Fibroblast of upper back skin (primary cell): ENCODE results near the gene TBX4.
"Not testable (repeated sequence)": the region's sequence is repeated elsewhere in the genome, so short reads cannot be mapped to it uniquely, and the experiment has no call there.

ENCODE experiments used
- DNase-seq: peaks from one replicate; pipeline ENCODE4 v3.0.0-alpha.2; 2013

The TBX4 gene

GRCh38 chr17:61413661-61414126, 38.5 kb upstream of the TBX4 start:
- no peak for DNase-seq

GRCh38 chr17:61414141-61414935, 37.9 kb upstream of the TBX4 start:
- no peak for DNase-seq

- no peak for DNase-seq
Measured at GRCh38 chr17:61414936-61415251, 37.3 kb upstream of the TBX4 start.

- DNase-seq, result no peak
Measured at GRCh38 chr17:61415374-61416210, 36.6 kb upstream of the TBX4 start.

DNA sequence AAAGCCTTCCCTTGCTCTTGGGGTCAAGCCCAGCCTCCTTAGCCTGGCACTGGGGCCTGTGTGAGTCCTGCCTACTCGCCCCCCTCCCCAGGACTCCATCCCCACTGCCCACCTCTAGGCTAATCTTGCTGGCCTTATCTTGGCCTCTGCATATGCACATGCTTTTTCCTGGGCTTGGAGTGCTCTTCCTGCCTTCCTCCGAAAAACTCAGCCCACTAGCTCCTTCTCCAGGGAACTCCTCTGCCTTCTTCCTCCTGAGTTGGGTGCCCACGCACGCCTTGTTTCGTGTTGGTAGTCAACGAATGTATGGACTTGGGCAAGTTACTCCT, 36.0 kb upstream of the TBX4 start:
- DNase-seq, result no peak

DNA sequence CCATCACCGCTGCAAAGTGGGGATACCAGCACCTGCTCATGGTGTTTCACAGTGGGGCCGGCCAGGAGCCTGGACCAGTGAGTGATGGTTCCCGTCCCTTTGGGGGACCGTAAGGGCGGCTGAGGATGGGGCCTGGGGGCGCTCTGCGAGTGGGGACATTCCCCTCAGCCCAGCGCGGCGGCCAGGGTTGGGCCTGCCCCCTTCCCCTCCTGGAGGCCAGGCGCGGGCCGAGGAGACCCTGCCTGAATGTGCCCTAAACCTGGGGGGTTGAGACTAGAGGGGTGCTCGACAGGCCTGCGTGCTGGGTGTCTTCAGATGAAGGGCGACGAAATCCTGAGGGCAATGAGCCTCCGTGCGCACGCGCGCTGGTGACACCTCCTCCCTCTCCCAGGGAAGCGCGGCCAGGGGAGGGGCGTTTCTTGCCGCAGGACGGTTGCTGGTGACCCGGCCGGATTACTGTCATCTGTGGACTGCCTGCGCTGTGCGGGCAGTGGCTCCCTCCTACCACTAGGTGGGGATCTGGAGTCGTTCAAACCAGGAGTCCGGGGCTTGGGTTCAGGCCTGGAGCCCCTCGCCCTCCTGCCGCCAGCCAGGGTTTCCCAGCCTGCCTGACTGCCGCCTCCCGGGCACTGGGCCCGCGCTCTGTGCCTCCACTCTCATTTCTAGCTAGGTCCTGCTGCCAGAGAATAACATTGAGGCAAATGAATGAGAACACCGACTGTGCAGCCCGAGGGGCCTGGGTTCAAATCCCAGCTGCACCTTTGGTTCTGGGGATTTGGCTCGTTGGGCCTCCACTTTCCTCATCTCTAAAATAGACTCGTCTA, 35.5 kb upstream of the TBX4 start:
- DNase-seq, result peak; percentile 81

- no peak for DNase-seq
Measured at GRCh38 chr17:61418449-61418848, 33.8 kb upstream of the TBX4 start.

DNA sequence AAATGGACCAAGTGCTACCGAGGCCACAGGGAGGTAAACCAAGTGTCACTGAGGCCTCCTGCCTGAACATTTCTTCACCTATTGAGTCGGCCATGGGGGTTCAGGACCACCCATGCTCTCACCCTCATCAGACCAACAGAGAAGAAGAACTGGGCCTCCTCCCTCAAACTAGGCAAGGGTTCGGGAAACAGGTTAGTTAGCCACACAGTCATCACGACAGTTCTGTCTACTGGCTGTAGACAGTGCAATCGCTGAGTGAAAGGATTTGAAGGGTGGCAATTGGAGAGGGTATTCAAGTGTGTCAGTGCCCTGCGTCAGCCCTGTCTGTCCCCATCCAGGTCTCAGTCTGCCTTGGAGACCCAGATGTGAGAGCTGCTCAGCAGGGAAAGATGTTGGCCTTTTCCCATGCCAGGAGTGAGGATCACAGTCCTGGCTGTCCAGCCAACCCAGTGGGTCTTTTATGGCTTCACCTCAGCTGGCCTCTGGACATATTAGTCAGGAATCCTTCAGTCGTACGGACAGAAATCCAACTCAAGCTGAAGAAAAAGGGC, 32.7 kb upstream of the TBX4 start:
- DNase-seq, result no peak

DNA sequence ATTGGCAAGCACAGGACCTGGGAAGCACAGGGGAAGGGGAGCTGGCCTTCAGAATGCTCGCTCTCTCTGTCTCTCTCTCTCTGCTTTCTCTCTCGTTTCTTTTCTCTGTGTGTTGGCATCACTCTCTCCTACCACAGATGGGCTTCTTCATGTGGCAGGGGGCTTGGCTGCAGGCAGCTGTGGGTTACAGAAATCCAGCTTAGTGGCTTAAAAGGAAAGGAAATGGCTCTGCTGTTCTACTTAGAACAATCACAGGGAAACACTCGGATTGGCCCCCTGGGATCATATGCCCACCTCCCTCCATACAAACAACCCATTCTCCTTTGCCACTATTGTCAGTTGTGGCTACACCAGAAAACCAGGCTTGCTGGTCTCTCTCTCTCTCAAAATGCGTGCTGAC, 32.2 kb upstream of the TBX4 start:
- DNase-seq, result no peak

DNA sequence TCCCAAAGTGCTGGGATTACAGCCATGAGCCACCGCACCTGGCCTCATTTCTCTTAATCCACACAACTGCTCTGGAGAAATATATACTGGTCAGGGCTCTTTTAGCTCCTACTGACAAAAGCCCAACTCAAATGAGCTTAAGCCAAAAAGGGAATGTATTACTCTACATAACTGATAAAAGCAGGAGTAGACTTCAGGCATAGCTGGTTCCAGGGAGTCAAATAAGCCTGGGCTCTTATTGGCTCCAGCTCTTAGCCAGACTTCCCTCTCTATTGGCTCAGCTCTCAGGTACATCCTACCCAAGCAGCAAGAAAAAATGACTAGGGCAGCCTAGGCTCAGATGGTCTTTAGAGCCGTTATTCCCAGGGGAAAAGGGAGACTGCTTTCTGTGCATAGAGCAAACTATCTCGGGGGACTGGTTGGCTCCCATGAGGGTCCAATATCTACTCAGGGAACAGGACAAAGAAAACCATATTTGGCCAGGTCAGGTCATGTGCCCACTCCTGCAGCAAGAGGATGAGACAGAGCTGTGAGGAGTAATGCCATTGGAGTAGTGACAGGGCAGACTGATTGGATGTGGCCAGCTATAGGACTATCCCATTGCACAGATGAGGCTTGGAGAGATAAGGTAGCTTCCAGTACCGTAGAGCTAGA, 31.4 kb upstream of the TBX4 start:
- no peak for DNase-seq

DNA sequence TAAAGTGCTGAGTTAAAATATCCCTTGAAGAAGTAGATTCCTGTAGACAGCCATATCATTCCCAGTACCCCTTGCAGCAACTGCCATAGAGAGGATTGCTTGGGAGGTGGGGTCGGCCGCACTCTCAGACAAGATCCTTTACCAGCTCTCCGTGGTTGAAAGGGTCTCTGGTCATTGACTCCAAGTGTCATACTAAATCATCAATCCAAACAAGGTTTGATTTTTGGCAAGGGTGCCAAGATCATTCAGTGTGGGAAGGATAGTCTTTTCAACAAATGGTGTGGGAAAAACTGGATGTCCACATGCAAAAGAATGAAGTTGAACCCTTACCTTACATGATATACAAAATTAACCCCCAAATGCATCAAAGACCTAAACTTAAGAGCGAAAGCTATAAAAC, 30.8 kb upstream of the TBX4 start:
- no peak for DNase-seq

DNA sequence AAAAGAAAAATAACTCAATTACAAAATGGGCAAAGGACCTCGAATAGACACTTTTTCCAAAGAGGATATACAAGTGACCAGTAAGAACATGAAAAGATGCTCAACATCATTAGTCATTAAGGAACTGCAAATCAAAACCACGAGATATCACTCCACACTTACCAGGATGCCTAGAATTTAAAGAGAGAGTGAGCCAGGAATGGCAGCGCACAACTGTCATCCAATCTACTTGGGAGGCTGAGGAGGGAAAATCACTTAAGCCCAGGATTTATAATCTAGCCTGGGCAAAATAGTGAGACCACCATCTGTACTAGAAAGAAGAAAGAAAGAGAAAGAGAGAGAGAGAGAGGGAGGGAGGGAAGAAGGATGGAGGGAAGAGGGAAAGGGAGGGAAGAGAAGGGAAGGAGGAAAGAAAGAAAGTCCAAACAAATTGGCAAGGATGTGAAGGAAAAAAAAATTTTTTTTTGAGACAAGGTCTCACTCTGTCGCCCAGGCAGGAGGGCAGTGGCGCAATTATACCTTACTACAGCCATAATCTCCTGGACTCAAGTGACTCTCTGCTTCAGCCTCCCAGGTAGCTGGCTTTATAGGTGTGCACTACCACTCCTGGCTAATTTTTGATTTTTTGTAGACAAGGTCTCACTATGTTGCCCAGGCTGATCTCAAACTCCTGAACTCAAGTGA, 30.0 kb upstream of the TBX4 start:
- DNase-seq, result no peak

DNA sequence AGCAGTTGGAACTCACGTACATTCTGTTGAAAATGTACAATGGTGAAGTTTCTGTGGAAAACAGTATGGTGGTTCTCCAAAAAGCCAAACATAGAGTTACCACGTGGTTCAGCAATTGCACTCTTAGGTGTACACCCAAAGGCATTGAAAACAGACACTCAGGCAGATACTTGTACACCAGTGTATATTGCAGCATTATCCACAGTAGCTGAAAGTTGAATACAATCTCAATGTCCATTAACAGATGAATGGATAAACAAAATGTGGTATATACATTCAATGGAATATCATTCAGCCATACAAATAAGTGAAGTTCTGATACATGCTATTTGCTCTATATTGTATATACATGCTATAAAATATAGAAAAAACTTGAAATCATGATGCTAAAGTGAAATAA, 29.4 kb upstream of the TBX4 start:
- no peak for DNase-seq

DNA sequence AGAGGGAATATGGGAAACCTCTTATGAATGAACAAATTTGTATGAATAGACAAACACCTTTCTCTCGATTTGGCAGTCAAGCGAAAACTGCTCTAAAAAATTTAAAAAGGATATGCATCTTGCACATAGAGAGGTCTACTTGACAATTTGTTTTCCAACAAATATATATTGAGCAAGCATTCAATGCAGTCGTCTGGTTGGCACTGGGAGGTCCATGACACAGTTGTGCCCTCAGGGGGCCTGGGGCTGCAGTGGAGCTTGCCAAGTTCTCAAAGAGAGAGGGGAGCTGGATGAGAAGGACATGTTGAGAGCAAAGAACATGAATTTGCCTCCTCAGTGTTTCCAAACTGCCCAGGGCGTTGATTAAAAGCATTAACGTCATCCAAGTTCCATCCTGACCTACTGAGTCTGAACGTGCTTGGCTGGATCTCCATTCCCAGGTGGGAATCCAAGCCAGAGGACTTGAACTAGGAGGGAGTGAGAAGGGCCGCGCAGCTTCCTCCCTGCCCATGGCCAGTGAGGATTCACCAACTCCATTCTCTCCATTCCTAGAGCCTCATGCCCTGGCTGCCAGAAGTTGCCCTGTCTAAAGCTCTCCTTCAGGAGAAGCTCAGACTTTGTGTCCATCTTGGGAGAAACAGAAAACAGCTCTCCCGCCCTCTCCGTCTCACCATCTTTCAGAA, 28.1 kb upstream of the TBX4 start:
- DNase-seq, result no peak

GRCh38 chr17:61425682-61426481, 26.3 kb upstream of the TBX4 start:
- no peak for DNase-seq

GRCh38 chr17:61426482-61427304, 25.5 kb upstream of the TBX4 start:
- DNase-seq, result peak; percentile 62

GRCh38 chr17:61427567-61427966, 24.7 kb upstream of the TBX4 start:
- DNase-seq, result no peak

- no peak for DNase-seq
Measured at GRCh38 chr17:61429274-61429673, 22.9 kb upstream of the TBX4 start.

DNA sequence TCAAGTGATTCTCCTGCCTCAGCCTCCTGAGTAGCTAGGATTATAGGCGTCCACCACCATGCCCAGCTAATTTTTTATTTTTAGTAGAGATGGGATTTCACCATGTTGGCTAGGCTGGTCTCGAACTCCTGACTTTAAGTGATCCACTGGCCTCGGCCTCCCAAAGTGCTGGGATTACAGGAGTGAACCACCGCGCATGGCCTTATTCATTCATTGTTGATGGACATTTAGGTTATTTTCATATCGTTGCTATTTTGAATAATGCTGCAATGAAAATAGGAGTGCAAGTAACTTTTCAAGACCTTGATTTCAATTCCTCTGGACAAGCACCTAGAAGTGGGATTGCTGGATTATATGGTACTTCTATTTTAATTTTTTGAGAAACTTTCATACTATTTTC, 22.4 kb upstream of the TBX4 start:
- not testable (repeated sequence) for DNase-seq
